ENCODE measurements around the gene ATR. TPM values are rescaled to one million over a fixed set of nuclear protein-coding genes. Genes with fewer than 3 reads are reported as not detected.

The ATR gene
- total and polyA plus RNA-seq, 2 experiments from 2014 or later = 5.0 to 15.7 TPM

DNA sequence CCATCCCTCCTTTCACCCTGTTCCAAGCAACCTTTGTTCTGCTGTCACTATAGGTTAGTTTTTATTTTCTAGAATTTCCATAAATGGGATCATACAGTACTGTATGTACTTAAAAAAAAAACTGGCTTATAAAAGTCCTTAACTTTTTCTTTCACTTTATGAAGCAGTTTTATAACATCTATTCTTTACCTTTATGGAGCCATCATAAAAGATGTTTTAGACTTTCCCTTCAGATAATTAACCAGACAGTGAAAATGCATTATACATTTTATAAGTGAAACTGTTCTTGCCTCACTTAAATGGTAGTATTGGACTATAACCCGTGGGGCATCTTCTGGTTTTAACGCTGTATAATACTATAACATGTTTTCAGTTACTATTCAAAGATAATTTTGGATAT is 43.9 kb upstream of the ATR start:
- H3K36me3 ChIP-seq = no peaks in the 10 kb centered on the region
- TF ChIP-seq, protein P1, sequence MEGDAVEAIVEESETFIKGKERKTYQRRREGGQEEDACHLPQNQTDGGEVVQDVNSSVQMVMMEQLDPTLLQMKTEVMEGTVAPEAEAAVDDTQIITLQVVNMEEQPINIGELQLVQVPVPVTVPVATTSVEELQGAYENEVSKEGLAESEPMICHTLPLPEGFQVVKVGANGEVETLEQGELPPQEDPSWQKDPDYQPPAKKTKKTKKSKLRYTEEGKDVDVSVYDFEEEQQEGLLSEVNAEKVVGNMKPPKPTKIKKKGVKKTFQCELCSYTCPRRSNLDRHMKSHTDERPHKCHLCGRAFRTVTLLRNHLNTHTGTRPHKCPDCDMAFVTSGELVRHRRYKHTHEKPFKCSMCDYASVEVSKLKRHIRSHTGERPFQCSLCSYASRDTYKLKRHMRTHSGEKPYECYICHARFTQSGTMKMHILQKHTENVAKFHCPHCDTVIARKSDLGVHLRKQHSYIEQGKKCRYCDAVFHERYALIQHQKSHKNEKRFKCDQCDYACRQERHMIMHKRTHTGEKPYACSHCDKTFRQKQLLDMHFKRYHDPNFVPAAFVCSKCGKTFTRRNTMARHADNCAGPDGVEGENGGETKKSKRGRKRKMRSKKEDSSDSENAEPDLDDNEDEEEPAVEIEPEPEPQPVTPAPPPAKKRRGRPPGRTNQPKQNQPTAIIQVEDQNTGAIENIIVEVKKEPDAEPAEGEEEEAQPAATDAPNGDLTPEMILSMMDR (IDR thresholded peaks at IDR 0.05; ENCODE audit: low read depth, low read length) = no peak
- H3K27me3 ChIP-seq = no peaks in the 10 kb centered on the region
- no peaks in the 10 kb centered on the region for H3K4me1 ChIP-seq (ENCODE audit: low read depth)
- H3K4me3 ChIP-seq = no peak overlapping the region
- no peak for DNase-seq (ENCODE audit: low read depth in 1 of 2, low spot score in 1 of 2)
- no peaks in the 10 kb centered on the region for H3K9me3 ChIP-seq (ENCODE audit: low read depth)
- H3K27ac ChIP-seq = no peak overlapping the region

DNA sequence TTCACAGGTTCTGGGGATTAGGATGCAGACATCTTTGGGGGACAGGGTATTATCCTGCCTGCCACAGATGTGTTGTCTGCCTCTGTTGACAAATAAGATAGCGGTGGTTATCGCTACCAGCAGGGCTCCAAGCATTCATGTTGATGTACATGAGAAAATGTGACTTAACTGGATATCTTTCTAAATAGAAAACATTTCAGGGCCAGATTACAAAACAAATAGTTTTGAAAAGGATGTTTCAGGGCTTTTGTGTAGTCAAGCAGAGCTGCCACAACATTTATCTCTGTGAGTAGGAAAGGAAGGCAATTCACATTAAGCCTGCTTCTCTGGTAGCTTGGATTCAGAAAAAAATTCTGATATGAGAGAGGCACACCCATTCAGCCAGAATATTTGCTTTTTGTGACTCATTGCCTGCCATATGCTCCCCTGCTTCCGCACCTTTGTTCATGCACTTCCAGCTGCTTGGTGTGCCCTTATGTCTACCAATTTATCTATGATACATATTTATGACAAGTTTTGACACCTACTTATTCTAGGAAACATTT is 40.5 kb upstream of the ATR start:
- Histone ChIP-seq H3K27me3 (no peaks in the 10 kb centered on the region), H3K4me3 (no peak overlapping the region), H3K36me3 (no peaks in the 10 kb centered on the region), H3K4me1 (ENCODE audit: low read depth) (no peaks in the 10 kb centered on the region), H3K27ac (no peak overlapping the region), H3K9me3 (ENCODE audit: low read depth) (no peaks in the 10 kb centered on the region)
- TF ChIP-seq, protein P1 (IDR thresholded peaks at IDR 0.05; ENCODE audit: low read depth, low read length) = no peak
- no peak for DNase-seq (ENCODE audit: low read depth in 1 of 2, low spot score in 1 of 2)

GRCh38 chr3:142615171-142615570 is 36.6 kb upstream of the ATR start:
- TF ChIP-seq, protein P1 (IDR thresholded peaks at IDR 0.05; ENCODE audit: low read depth, low read length) = no peak
- H3K27me3 ChIP-seq = no peaks in the 10 kb centered on the region
- no peak overlapping the region for H3K27ac ChIP-seq

GRCh38 chr3:142614059-142614626 is 35.6 kb upstream of the ATR start:
- TF ChIP-seq, protein P1 (IDR thresholded peaks at IDR 0.05; ENCODE audit: low read depth, low read length) = no peak
- H3K9me3 ChIP-seq (ENCODE audit: low read depth) = no peaks in the 10 kb centered on the region

More at GRCh38 chr3:142615171-142615570, 36.6 kb upstream of the ATR start:
- Histone ChIP-seq H3K4me3 (no peak overlapping the region), H3K4me1 (ENCODE audit: low read depth) (no peaks in the 10 kb centered on the region), H3K9me3 (ENCODE audit: low read depth) (no peaks in the 10 kb centered on the region), H3K36me3 (no peaks in the 10 kb centered on the region)
- DNase-seq (ENCODE audit: low read depth in 1 of 2, low spot score in 1 of 2) = no peak

GRCh38 chr3:142613491-142613890 is 35.0 kb upstream of the ATR start:
- Histone ChIP-seq H3K27me3 (no peaks in the 10 kb centered on the region), H3K9me3 (ENCODE audit: low read depth) (no peaks in the 10 kb centered on the region), H3K4me3 (no peak overlapping the region), H3K36me3 (no peaks in the 10 kb centered on the region), H3K4me1 (ENCODE audit: low read depth) (no peaks in the 10 kb centered on the region), H3K27ac (no peak overlapping the region)
- TF ChIP-seq, protein P1 (IDR thresholded peaks at IDR 0.05; ENCODE audit: low read depth, low read length) = no peak
- DNase-seq (ENCODE audit: low read depth in 1 of 2, low spot score in 1 of 2) = no peak

More at GRCh38 chr3:142614059-142614626, 35.6 kb upstream of the ATR start:
- no peaks in the 10 kb centered on the region for H3K36me3 ChIP-seq
- no peak for DNase-seq (ENCODE audit: low read depth in 1 of 2, low spot score in 1 of 2)
- no peak overlapping the region for H3K4me3 ChIP-seq
- H3K27ac ChIP-seq = no peak overlapping the region
- no peaks in the 10 kb centered on the region for H3K4me1 ChIP-seq (ENCODE audit: low read depth)
- H3K27me3 ChIP-seq = no peaks in the 10 kb centered on the region

Data from cardiac muscle cell (in vitro differentiated cells and primary cell).